H1 (cell line): ENCODE results near the gene ARHGAP24. TPM values are rescaled to one million over a fixed set of nuclear protein-coding genes. Genes with fewer than 3 reads are reported as not detected.

Source experiments
- CTCF ChIA-PET: fragments of 300-600 bp; sonication (Branson Sonifier 250); formaldehyde crosslinking; loops from one replicate; lab custom pipeline; 2021; ENCODE audit not compliant: partially characterized antibody; lab: Charles Lee
- POLR2A ChIA-PET: fragments of 300-600 bp; sonication (Branson Sonifier 250); formaldehyde crosslinking; loops from one replicate; lab custom pipeline; 2021; ENCODE audit warnings: inconsistent platforms; ENCODE audit not compliant: partially characterized antibody; lab: Charles Lee
- DNase-seq, 2 experiments: peaks; one replicate each; pipeline versions ENCODE4 v3.0.0 to v3.0.0-alpha.2; 2010 to 2022; ENCODE audit warnings: low spot score in 2 of 2, low read depth in 1 of 2, mixed read lengths in 1 of 2
- FAIRE-seq: peaks from 2 replicates; lab custom pipeline; 2011; peaks lifted over from hg19 to GRCh38; lab: Jason Lieb, UNC
- H2AFZ ChIP-seq: 2 replicates; pipeline ENCODE4 v1.8.1; 2012; ENCODE audit warnings: low read length, inconsistent platforms
- H2AK5ac ChIP-seq: 2 replicates; pipeline ENCODE4 v1.6.1; 2013; ENCODE audit warnings: low read depth, low read length
- H2BK120ac ChIP-seq: replicated peaks from 2 replicates; pipeline ENCODE3; 2013; ENCODE audit warnings: low read depth, low read length, inconsistent platforms
- H2BK12ac ChIP-seq: 2 replicates; pipeline ENCODE4 v1.6.1; 2013; ENCODE audit warnings: low read depth, low read length
- H2BK15ac ChIP-seq: 2 replicates; pipeline ENCODE4 v1.6.1; 2013; ENCODE audit warnings: low read length
- H2BK20ac ChIP-seq: 2 replicates; pipeline ENCODE4 v1.6.1; 2013; ENCODE audit warnings: low read length
- H2BK5ac ChIP-seq: 2 replicates; pipeline ENCODE4 v1.6.1; 2013; ENCODE audit warnings: low read depth, low read length
- H3K14ac ChIP-seq: 2 replicates; pipeline ENCODE4 v1.6.1; 2013; ENCODE audit warnings: inconsistent platforms; ENCODE audit not compliant: insufficient read length
- H3K18ac ChIP-seq: 2 replicates; pipeline ENCODE4 v1.6.1; 2013; ENCODE audit warnings: low read length; ENCODE audit errors: extremely low read depth
- H3K23ac ChIP-seq: 2 replicates; pipeline ENCODE4 v1.6.1; 2013; ENCODE audit warnings: inconsistent platforms; ENCODE audit not compliant: insufficient read length
- H3K23me2 ChIP-seq: 2 replicates; pipeline ENCODE4 v1.6.1; 2013; ENCODE audit warnings: low read depth, low read length
- H3K27ac ChIP-seq: 2 replicates; pipeline ENCODE4 v1.6.1; 2011; ENCODE audit warnings: low read depth, low read length, inconsistent platforms
- H3K27me3 ChIP-seq, 4 experiments: replicated peaks in 1 of 4; 1 replicate in 1 of 4; 2 replicates in 3 of 4; pipeline versions ENCODE4 v1.6.1 to v1.8.1; 2011 to 2013; ENCODE audit warnings: low read length in 3 of 4, mild to moderate bottlenecking in 3 of 4, inconsistent platforms in 2 of 4, mixed read lengths in 2 of 4, moderate library complexity in 1 of 4; ENCODE audit not compliant: control insufficient read depth in 3 of 4, insufficient read depth in 3 of 4; ENCODE audit errors: extremely low read depth in 1 of 4
- H3K36me3 ChIP-seq, 4 experiments: 2 replicates each; pipeline versions ENCODE4 v1.6.1 to v1.8.1; 2011 to 2013; ENCODE audit warnings: mild to moderate bottlenecking in 4 of 4, low read length in 3 of 4, moderate library complexity in 2 of 4, control low read depth in 1 of 4, inconsistent platforms in 1 of 4; ENCODE audit not compliant: insufficient read depth in 4 of 4, control insufficient read depth in 2 of 4
- H3K4ac ChIP-seq: replicated peaks from 2 replicates; pipeline ENCODE3; 2013; ENCODE audit warnings: low read length, low read depth, mixed read lengths, inconsistent platforms; ENCODE audit not compliant: insufficient read length
- H3K4me1 ChIP-seq, 4 experiments: replicated peaks in 1 of 4; 1 replicate in 1 of 4; 2 replicates in 3 of 4; pipeline versions ENCODE4 v1.6.1 to v1.8.1; 2011 to 2013; ENCODE audit warnings: low read length in 3 of 4, inconsistent platforms in 2 of 4, mixed read lengths in 1 of 4; ENCODE audit not compliant: insufficient read depth in 4 of 4, control insufficient read depth in 3 of 4
- H3K4me2 ChIP-seq, 2 experiments: 2 replicates each; pipeline versions ENCODE4 v1.6.1 to v1.8.1; 2011 to 2013; ENCODE audit warnings: low read depth in 2 of 2, low read length in 2 of 2, control low read depth in 1 of 2, inconsistent platforms in 1 of 2, mild to moderate bottlenecking in 1 of 2; ENCODE audit not compliant: insufficient read depth in 1 of 2
- H3K4me3 ChIP-seq, 4 experiments: fragments of 200-600, 300-600 bp in 1 of 4; sonication (generic), shearing (Covaris generic), sonication (Bioruptor Twin) in 1 of 4; 2 replicates each; pipeline versions ENCODE4 v1.5.1 to v1.8.1; 2011 to 2016; ENCODE audit warnings: low read length in 4 of 4, low read depth in 3 of 4, control low read depth in 2 of 4, inconsistent platforms in 2 of 4, mild to moderate bottlenecking in 2 of 4, mixed read lengths in 1 of 4, moderate library complexity in 1 of 4; ENCODE audit not compliant: insufficient read depth in 2 of 4; ENCODE audit errors: extremely low read depth in 1 of 4
- H3K56ac ChIP-seq: replicated peaks from 2 replicates; pipeline ENCODE3; 2013; ENCODE audit warnings: low read depth, mild to moderate bottlenecking, mixed read lengths, low read length, inconsistent platforms; ENCODE audit not compliant: insufficient read length
- H3K79me1 ChIP-seq: 2 replicates; pipeline ENCODE4 v1.6.1; 2013; ENCODE audit warnings: low read depth, low read length, control low read depth
- H3K79me2 ChIP-seq, 2 experiments: 2 replicates each; pipeline versions ENCODE4 v1.6.1 to v1.8.1; 2012 to 2013; ENCODE audit warnings: low read length in 2 of 2, mild to moderate bottlenecking in 2 of 2, inconsistent platforms in 1 of 2; ENCODE audit not compliant: insufficient read depth in 2 of 2, control insufficient read depth in 1 of 2
- H3K9ac ChIP-seq, 4 experiments: replicated peaks in 1 of 4; 1 replicate in 1 of 4; 2 replicates in 3 of 4; pipeline versions ENCODE4 v1.6.1 to v1.8.1; 2011 to 2013; ENCODE audit warnings: low read depth in 3 of 4, low read length in 3 of 4, control low read depth in 2 of 4, mild to moderate bottlenecking in 2 of 4, moderate library complexity in 2 of 4, inconsistent platforms in 1 of 4; ENCODE audit errors: extremely low read depth in 1 of 4
- H3K9me3 ChIP-seq, 2 experiments: 2 replicates each; pipeline versions ENCODE4 v1.6.1 to v1.8.1; 2012 to 2013; ENCODE audit warnings: mild to moderate bottlenecking in 2 of 2, moderate library complexity in 2 of 2, control low read depth in 1 of 2, inconsistent platforms in 1 of 2, low read depth in 1 of 2, low read length in 1 of 2, mixed read lengths in 1 of 2; ENCODE audit not compliant: insufficient read depth in 2 of 2
- H4K20me1 ChIP-seq, 2 experiments: replicated peaks in 1 of 2; 2 replicates each; pipeline versions ENCODE3 to v1.8.1; 2011 to 2013; ENCODE audit warnings: inconsistent platforms in 2 of 2, low read length in 2 of 2, mild to moderate bottlenecking in 1 of 2; ENCODE audit not compliant: insufficient read depth in 2 of 2, control insufficient read depth in 1 of 2
- H4K5ac ChIP-seq: 2 replicates; pipeline ENCODE4 v1.6.1; 2013; ENCODE audit warnings: low read length, low read depth, mixed read lengths, inconsistent platforms; ENCODE audit not compliant: insufficient read length
- H4K8ac ChIP-seq: 2 replicates; pipeline ENCODE4 v1.8.0; 2013; ENCODE audit warnings: mild to moderate bottlenecking, moderate library complexity, low read length, inconsistent platforms; ENCODE audit not compliant: insufficient read depth; ENCODE audit errors: extremely low read depth
- H4K91ac ChIP-seq: replicated peaks from 2 replicates; pipeline ENCODE3; 2013; ENCODE audit warnings: low read length, mixed read lengths, inconsistent platforms; ENCODE audit not compliant: insufficient read length
- CREB1 ChIP-seq: IDR thresholded peaks from 2 replicates; pipeline ENCODE4 v1.6.1; 2012; ENCODE audit warnings: inconsistent platforms
- E2F6 ChIP-seq: IDR thresholded peaks from 2 replicates; pipeline ENCODE4 v1.6.1; 2012; ENCODE audit warnings: inconsistent platforms
- MAX ChIP-seq: IDR thresholded peaks from 2 replicates; pipeline ENCODE4 v1.6.1; 2012; ENCODE audit warnings: inconsistent platforms
- WGBS, 2 experiments: shearing (Covaris generic) in 1 of 2; methylation state at CpG; one replicate each; pipeline versions ENCODE4 v1.1.6 to v1.1.7; 2013 to 2015; ENCODE audit warnings: low lambda C conversion rate in 2 of 2, mixed read lengths in 2 of 2, inconsistent platforms in 1 of 2, low coverage in 1 of 2, missing lambda C conversion rate in 1 of 2; ENCODE audit not compliant: insufficient replicate concordance in 2 of 2, insufficient coverage in 1 of 2, insufficient read length in 1 of 2; ENCODE audit errors: extremely low coverage in 1 of 2, missing lambda C conversion rate in 1 of 2; 5-methylcytosine and 5-hydroxymethylcytosine counted together
- polyA plus RNA-seq, 7 experiments: library from polyadenylated mRNA; depleted of rRNA in 3 of 7; stranded (reverse) in 5 of 7; unstranded in 2 of 7; fragments of >200 nt in 5 of 7; fragments of 200-250 nt in 2 of 7; gene quantifications; 1 replicate in 5 of 7; 2 replicates in 1 of 7; 4 replicates in 1 of 7; pipeline versions ENCODE4 v1.2.1 to v1.2.3, GENCODE V29; 2011 to 2013; ENCODE audit warnings: missing spikeins in 2 of 7, mixed read lengths in 2 of 7
- total RNA-seq: library from RNA; stranded (reverse); fragmentation: NEBNext Ultra II Directional; extraction: Animal tissue kit (Norgen Biotek cat#: 25700); gene quantifications from 2 replicates; pipeline ENCODE4 v1.2.1, GENCODE V29; 2021

ARHGAP24 gene
- total and polyA plus RNA-seq, 2 of the 8 experiments (the other 6 are each of a cell fraction or from before 2014, with no cell fraction given) = 0.08 to 0.50 TPM

- Histone ChIP-seq H3K23me2 (no peaks in the 10 kb centered on the region), H2BK12ac (no peak overlapping the region), H4K91ac (no peak overlapping the region), H4K5ac (no peak overlapping the region), H3K79me2 (no peaks in the 10 kb centered on the region), H3K9ac (no peak overlapping the region), H3K23ac (no peak overlapping the region), H2BK120ac (no peak overlapping the region), H2BK5ac (no peak overlapping the region), H3K9me3 (no peaks in the 10 kb centered on the region), H3K56ac (no peak overlapping the region), H3K14ac (no peak overlapping the region), H2BK20ac (no peak overlapping the region), H3K18ac (no peak overlapping the region), H2BK15ac (no peak overlapping the region), H3K4me2 (no peak overlapping the region), H3K79me1 (no peaks in the 10 kb centered on the region), H2AFZ (0 out of 2 replicates have a peak overlapping the region, but pooled peaks have one; percentile 55), H3K4me1 (peaks cover 0 to 4% (median 2%) of the 10 kb centered on the region in 4 experiments; a peak in 2 of 7 replicates), H3K4me3 (no peak overlapping the region), H4K8ac (no peak overlapping the region), H2AK5ac (no peak overlapping the region), H3K27ac (no peak overlapping the region), H3K36me3 (no peaks in the 10 kb centered on the region), H4K20me1 (no peaks in the 10 kb centered on the region), H3K27me3 (no peaks in the 10 kb centered on the region), H3K4ac (no peak overlapping the region)
- ChIA-PET POLR2A (interaction anchor here (1.1 kb wide), 1 partner anchor 8 kb away, joined by 3 read pairs; no protein-coding TSS in a partner anchor), CTCF (interaction anchor here (1.1 kb wide), 1 partner anchor 14 kb away, joined by 3 read pairs; no protein-coding TSS in a partner anchor)
- DNase-seq (no peak), FAIRE-seq (peak; percentile 32)
- TF ChIP-seq MAX (no peak), E2F6 (no peak), CREB1 (no peak)
- 90% methylated on average over 5 of the region's 5 CpGs; no CpG with 5 or more reads in 1 of the 2 experiments for whole genome bisulfite sequencing, 2 experiments
These were observed 539.6 kb downstream of the ARHGAP24 start for GRCh38 chr4:86014599-86014998.
